ENCODE data around the gene MLST8.
"Not testable (repeated sequence)": the region's sequence is repeated elsewhere in the genome, so short reads cannot be mapped to it uniquely, and the experiment has no call there.

MLST8 gene

DNA sequence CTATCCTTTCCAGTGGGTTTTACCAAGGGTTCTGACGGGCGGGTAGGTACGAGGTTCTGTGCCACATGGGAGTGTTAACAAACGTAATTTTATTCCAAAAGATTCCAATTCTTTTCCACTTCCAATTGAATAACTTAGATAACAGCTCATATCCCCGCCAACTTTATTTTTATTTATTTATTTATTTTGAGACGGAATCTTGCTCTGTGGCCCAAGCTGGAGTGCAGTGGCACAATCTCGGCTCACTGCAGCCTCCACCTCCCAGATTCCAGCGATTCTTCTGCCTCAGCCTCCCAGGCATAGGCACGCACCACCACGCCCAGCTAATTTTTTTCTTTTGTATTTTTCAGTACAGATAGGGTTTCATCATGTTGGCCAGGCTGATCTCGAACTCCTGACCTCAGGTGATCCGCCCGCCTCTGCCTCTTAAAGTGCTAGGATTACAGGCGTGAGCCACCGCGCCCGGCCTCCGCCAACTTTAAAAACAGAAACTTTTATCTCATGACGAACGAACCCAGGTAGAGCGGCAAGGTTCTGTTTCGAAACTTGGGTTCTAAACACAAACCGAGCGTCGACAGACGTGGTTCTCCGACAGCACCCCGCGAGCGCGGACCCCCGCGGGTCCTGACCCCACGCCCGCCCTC is 45.5 kb downstream of the MLST8 start:
- DNase-seq: no peak

DNA sequence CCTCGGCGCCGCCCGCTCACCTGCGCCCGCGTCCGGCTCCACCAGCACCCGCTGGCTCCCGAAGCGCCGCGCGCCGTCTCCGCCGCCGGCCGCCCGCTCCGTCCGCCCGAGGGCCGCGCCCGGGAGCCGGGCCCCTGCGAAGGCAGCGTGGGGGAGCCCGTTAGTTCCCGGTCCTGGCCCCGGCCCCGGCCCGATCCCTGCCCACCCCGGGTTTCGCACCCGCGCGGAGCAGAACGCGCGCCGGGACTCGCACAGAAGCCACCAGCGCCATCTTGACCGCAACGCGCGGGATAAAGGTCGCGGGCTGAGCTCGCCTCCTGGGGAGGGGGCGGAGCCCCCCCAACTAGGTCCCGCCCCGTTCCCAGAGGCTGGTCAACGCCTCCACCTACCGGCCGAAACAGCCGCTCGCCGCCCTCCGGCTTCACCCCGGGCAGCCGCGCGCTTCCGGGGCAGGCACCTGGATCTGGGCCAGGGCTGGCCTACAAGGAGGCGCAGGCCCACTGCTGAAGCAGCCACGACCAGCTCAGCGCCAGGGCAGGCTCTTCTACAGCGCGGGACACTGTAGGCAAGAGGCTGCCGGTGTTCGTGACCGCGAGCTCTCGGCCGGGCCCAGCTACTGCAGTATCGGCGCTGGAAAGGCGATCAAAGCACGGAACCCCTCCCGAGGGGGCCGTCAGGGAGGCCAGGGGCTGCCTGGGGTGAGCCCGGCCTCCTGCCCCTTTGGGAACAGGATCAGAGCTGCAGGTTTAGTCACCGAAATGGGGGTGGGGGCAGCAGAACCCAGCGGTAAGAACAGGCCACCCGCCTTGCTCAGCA is 46.2 kb downstream of the MLST8 start, which contains the start of gene ECI1:
Gene ECI1 (minus strand): TSS at position 292 of the 816 bp plus-strand sequence. CDS start 21 bp downstream, at position 271.
- peak; percentile 97 for DNase-seq

DNA sequence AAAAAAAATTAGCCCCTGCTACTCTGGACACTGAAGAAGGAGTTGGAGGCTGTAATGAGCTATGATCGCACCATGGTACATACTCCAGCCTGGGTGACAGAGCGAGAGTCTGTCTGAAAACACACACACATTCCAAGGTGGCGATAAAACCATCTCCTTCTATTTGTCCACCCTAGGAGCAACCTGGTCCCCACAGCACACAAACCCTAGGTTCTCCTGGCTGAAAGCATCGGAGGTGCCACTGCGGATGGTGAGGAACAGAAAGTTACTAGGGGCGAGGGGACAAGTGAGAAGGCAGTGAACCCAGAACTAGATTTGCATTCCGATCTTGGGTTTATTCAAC is 47.5 kb downstream of the MLST8 start:
- DNase-seq: no peak

DNA sequence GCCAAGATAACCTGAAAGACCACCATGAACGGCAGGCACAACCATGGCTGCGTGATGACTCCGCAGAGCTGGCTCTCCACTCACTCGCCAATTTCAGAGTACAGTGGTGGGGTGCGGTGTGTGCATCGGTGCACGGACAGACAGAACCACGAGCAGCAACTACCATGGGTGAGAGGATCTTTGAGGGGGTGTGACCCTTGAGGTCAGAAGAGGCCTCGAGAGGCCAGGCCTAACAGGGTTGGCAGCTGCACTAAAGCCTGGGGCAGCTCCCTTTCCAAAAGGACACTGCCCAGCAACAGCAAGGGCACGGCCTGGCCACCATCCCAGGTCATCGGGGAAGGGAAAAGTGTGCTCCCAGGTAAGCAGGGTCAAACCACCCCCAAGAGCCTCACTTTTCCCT is 48.0 kb downstream of the MLST8 start:
- DNase-seq: no peak

DNA sequence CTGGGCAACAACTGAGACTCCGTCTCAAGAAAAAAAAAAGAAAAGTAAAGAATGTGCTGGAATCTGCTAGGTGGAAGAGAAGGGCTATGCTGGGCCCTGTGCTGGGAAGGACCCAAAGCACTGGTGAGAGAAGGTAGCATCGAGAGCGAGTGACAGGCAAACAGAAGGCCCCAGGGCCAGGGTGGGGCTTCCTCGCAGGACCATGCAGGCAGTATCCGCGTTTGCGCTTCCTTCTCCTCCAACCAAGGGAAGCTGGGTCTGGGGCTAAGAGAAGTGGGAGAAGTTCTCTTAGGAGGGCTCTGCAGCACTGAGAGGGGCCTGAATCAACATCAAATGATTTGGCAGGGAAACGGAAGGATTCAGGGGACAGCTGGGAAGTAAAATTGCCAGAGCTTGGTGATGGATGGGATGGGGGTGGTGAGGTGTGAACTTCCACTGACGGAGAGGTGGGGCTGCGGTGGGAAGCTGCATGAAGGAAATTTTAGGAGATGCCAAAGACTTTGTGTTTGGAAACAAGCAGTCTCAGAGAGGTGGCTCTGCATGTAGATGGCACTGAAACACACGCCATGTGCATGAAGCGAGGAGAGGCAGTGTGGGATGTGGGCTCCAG is 51.4 kb downstream of the MLST8 start:
- no peak for DNase-seq

DNA sequence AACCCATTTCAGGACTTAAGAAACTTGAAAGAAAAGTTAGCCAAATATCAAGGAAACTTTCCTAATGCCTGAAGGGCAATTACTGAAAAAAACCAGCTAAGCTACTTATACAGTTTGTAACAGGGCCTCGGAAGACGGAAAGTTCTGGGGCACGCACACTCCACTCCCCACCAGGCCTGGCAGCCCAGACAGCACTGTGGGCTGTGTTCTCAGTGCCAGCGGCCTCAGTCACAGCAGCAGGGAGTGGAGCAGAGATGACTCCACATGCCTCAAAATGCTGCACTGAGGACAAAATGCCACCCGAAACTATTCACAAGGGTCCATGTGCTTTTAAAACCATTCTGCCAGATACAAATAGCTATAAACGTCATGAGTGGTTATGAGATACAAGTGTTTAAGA is 52.5 kb downstream of the MLST8 start:
- no peak for DNase-seq

DNA sequence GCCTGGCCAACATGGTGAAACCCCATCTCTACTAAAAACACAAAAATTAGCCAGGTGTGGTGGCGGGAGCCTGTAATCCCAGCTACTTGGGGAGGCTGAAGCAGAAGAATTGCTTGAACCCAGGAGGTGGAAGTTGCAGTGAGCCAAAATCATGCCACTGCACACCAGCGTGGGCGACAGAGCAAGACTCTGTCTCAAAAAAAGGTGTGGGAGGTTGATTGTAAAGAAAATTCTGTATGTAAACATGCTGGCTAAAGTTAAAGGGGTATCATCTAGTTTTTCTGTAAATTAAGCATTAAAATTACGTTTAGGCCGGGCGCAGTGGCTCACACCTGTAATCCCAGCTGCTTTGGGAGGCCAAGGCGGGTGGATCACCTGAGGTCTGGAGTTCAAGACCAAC is 53.3 kb downstream of the MLST8 start:
- not testable (repeated sequence) for DNase-seq
